GM19455 (cell line): Measurements from ENCODE around the gene TEPSIN.

Source experiments
- ATAC-seq: cut with Tn5 transposase; IDR thresholded peaks from one replicate; pipeline ENCODE4 v1.9.1; 2021; ENCODE audit not compliant: unreplicated experiment

Gene TEPSIN

GRCh38 chr17:81187586-81188490 is 51.0 kb downstream of the TEPSIN start:
- ATAC-seq, result no peak

GRCh38 chr17:81187120-81187519 is 51.7 kb downstream of the TEPSIN start:
- ATAC-seq, result no peak

- no peak for ATAC-seq
Observed at GRCh38 chr17:81186203-81186602, 52.7 kb downstream of the TEPSIN start.

GRCh38 chr17:81184555-81184954 is 54.3 kb downstream of the TEPSIN start:
- ATAC-seq, result no peak

- ATAC-seq, result no peak
Observed at GRCh38 chr17:81183807-81184206, 55.0 kb downstream of the TEPSIN start.

- no peak for ATAC-seq
Observed at GRCh38 chr17:81183316-81183715, 55.5 kb downstream of the TEPSIN start.

- ATAC-seq, result no peak
Observed at GRCh38 chr17:81182596-81182995, 56.3 kb downstream of the TEPSIN start.

- ATAC-seq, result no peak
Observed at GRCh38 chr17:81181811-81182185, 57.1 kb downstream of the TEPSIN start.

GRCh38 chr17:81180836-81181810 is 57.7 kb downstream of the TEPSIN start:
- no peak for ATAC-seq

GRCh38 chr17:81179861-81180260 is 59.0 kb downstream of the TEPSIN start:
- ATAC-seq, result no peak

GRCh38 chr17:81179220-81179619 is 59.6 kb downstream of the TEPSIN start:
- ATAC-seq, result no peak
